Measurements from ENCODE around the gene ABLIM1.

The ABLIM1 gene

GRCh38 chr10:114539623-114540022 lies 118.5 kb downstream of the ABLIM1 start:
- no peak for TF ChIP-seq CTCF (conservative IDR thresholded peaks at IDR 0.05)
- TF ChIP-seq ZFX (IDR thresholded peaks at IDR 0.05): no peak
- H3K27ac ChIP-seq: no peak overlapping the region

GRCh38 chr10:114538181-114538906 lies 119.7 kb downstream of the ABLIM1 start:
- no peak for TF ChIP-seq ZFX (IDR thresholded peaks at IDR 0.05)
- TF ChIP-seq CTCF (conservative IDR thresholded peaks at IDR 0.05): no peak
- no peak overlapping the region for H3K27ac ChIP-seq

GRCh38 chr10:114537736-114538135 lies 120.3 kb downstream of the ABLIM1 start:
- no peak overlapping the region for H3K27ac ChIP-seq
- TF ChIP-seq ZFX (IDR thresholded peaks at IDR 0.05) (no peak), CTCF (conservative IDR thresholded peaks at IDR 0.05) (no peak)

- no peak overlapping the region for H3K27ac ChIP-seq
- TF ChIP-seq CTCF (conservative IDR thresholded peaks at IDR 0.05): no peak
- no peak for TF ChIP-seq ZFX (IDR thresholded peaks at IDR 0.05)
Measured at GRCh38 chr10:114534571-114534981, 123.5 kb downstream of the ABLIM1 start.

DNA sequence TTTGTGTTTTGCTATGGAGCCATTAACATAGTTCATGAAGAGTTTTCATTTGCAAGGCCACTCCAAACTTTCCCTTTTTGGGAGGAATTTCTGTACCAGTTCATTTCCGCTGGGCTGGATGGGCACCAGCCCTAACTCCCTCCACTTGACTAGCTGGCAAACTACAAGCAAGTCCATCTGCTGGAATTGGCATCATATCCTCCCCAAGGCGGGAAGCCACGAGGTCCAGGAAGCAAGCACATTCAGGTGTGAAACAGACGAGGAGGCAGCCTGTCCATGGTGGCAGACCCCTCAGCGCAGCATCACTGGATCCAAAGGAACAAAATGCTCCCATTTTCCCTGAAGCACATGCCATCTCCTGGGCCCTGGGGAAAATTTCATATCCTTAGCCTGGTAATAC lies 125.8 kb downstream of the ABLIM1 start:
- no peak for TF ChIP-seq ZFX (IDR thresholded peaks at IDR 0.05)
- TF ChIP-seq CTCF (conservative IDR thresholded peaks at IDR 0.05): no peak
- no peak overlapping the region for H3K27ac ChIP-seq

- TF ChIP-seq CTCF (conservative IDR thresholded peaks at IDR 0.05) (no peak), ZFX (IDR thresholded peaks at IDR 0.05) (no peak)
- H3K27ac ChIP-seq: peak overlapping the region; percentile 54
Measured at GRCh38 chr10:114526504-114527238, 131.4 kb downstream of the ABLIM1 start.

DNA sequence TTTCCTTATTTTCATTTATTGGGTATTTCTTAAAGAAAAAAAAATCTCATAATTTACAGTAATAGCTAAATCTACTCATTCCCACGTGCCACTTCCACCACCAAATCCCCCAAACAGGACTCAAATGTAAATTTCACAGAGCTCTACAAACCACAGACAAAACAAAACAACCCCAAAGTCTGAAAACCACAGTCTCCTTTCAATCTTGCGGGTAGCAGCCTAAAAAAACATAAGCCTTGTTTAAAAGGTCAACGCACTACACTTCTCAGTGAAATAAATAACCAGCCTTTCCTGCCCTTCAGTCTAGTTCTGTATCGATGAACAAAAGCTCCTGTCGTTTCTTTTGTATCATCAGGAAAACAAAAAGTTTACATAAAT lies 132.0 kb downstream of the ABLIM1 start:
- H3K27ac ChIP-seq: peak overlapping the region; percentile 54
- TF ChIP-seq CTCF (conservative IDR thresholded peaks at IDR 0.05) (no peak), ZFX (IDR thresholded peaks at IDR 0.05) (no peak)

All from C4-2B (cell line).